H54 (cell line): ENCODE measurements around the gene KCNJ14.

Experiments
- DNase-seq: peaks from one replicate; pipeline ENCODE4 v3.0.0; 2011; ENCODE audit warnings: low spot score, mixed read lengths; ENCODE audit not compliant: insufficient read length
- FAIRE-seq: peaks from 3 replicates; lab custom pipeline; 2011; peaks lifted over from hg19 to GRCh38; lab: Jason Lieb, UNC
- POLR2A ChIP-seq: IDR thresholded peaks from 2 replicates; pipeline ENCODE4 v1.6.1; 2011; ENCODE audit warnings: low read depth, mild to moderate bottlenecking, low read length

Gene KCNJ14

GRCh38 chr19:48471836-48472235, 16.5 kb downstream of the KCNJ14 start:
- FAIRE-seq (no peak), DNase-seq (no peak)
- no peak for TF ChIP-seq POLR2A

GRCh38 chr19:48473161-48473966, 18.0 kb downstream of the KCNJ14 start:
- FAIRE-seq (no peak), DNase-seq (no peak)
- no peak for TF ChIP-seq POLR2A

- DNase-seq (no peak), FAIRE-seq (no peak)
- TF ChIP-seq POLR2A, result no peak
Observed at GRCh38 chr19:48474084-48474592, 18.8 kb downstream of the KCNJ14 start.

DNA sequence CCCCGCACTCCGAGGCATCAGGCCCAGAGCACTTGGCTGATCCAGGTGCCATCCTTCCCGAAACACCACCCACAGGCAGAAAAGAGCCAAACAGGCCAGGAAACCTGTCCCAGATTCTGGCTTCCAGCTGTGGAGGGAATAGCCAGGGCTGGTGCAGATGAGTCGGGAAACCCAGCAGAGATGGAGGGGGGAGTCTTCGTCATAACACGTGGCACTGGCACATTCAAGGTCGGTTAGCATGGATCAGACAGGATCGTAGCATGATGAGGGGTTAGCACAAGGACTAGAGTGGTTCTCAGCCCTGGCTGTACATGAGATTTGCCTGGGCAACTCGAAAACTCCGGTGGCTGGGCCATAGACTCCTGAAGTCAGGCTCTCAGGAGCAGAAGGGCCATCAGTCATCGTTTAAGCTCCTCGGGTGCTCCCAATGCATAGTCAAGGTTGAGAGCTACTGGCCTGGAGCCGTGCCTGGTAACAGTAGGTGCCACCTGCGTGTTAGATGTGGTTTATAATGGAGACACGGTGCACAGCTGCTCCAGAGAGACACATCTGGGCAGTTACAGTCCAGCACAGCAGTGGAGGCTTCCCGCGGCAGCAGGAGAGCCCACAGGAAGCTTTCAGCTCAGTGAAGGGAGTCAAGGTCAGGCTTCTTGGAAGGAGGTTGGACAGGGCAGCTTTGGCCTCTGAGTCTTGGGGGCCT, 20.1 kb downstream of the KCNJ14 start:
- no peak for DNase-seq
- FAIRE-seq, result no peak
- TF ChIP-seq POLR2A, result no peak

DNA sequence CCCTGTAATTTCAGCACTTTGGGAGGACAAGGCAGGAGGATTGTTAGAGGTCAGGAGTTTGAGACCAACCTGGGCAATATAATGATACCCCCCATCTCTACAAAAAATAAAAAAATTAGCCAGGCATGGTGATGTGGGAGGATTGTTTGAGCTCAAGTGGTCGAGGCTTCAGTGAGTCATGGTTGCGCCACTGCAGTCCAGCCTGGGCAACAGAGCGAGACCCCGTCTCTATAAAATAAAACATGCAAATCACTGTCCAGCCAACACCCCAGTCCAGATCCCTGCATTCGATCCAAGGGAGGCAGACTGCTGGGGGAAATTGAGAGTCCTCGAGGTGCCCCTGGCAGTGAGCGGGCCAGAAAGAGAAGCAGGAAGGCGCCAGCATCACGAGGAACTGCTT, 20.8 kb downstream of the KCNJ14 start:
- no peak for FAIRE-seq
- no peak for TF ChIP-seq POLR2A
- no peak for DNase-seq

DNA sequence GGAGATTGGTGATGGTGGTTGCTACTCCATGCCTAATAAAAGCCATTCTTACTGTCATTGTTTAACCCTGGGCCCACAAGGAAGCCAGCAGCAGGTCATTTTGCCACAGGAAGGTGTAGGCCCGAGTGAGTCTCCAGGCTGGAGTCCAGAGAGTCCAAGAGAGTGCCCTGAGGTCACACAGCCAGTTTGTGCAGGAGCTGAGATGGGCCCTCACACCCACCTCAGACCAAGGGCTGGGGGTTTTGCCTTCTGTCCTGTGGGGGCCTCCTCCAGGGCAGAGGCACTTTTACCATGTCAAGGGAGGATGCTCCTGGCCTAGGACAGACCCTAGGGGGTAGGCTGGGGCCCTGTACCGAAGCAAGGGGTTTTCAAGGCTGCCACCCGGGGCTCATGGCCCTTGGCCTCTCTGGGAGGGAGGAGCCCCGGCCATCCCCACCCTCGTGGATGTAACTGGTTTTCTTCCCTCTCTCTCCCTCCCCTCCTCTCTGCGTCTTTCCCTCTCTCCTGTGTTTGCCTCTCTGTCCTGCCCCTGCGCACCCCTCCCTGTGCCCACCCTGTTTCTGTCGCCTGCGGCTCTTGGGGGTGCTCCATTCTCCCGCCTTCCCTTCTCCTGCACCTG, 21.8 kb downstream of the KCNJ14 start:
- FAIRE-seq (no peak), DNase-seq (no peak)

DNA sequence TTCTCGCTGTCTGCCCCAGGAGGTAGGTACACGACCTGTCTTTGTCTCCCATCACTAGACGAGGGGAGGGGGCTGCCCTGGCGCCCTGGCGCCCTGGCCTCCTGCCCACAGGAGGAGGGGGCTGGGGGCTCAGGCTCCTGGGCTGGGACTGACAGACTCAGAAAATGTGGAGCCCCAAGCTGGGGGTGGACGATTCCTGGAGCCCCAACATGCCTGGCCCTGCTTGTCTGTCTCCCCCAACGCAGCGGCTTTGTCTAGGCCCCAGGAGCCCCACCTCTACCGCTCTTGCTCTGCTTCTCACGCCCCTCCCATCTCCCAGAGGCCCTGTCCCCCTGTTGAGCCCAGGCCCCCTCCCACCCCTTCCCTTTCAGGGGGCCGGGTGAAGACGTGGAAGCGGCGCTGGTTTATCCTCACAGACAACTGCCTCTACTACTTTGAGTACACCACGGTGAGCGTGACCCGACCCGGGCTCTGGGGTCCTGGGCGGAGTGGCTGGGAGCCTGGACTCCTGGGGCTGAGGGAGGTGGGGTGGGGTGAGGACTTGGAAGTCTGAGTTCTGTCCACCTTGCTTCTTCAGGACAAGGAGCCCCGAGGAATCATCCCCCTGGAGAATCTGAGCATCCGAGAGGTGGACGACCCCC, 22.4 kb downstream of the KCNJ14 start:
- TF ChIP-seq POLR2A, result no peak
- FAIRE-seq (no peak), DNase-seq (no peak)

More for the DNA sequence above, 21.8 kb downstream of the KCNJ14 start:
- no peak for TF ChIP-seq POLR2A

DNA sequence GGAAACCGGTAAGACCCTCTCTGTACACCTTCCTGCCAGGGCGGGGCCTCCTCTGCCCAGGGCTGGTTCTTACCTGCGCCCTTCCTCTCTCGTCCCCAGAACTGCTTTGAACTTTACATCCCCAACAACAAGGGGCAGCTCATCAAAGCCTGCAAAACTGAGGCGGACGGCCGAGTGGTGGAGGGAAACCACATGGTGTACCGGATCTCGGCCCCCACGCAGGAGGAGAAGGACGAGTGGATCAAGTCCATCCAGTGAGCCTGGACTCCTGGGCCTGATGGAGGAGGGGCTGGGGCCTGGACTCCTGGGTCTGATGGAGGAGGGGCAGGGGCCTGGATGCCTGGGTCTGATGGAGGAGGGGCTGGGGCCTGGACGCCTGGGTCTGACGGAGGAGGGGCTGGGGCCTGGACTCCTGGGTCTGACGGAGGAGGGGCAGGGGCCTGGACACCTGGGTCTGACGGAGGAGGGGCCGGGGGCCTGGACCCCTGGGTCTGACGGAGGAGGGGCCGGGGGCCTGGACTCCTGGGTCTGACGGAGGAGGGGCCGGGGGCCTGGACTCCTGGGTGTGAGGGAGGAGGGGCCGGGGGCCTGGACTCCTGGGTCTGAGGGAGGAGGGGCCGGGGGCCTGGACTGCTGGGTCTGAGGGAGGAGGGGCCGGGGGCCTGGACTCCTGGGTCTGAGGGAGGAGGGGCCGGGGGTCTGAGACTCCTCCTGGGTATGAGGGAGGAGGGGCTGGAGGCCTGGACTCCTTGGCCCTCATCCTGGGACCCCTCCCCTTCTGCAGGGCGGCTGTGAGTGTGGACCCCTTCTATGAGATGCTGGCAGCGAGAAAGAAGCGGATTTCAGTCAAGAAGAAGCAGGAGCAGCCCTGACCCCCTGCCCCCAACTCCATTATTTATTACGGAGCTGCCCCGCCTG, 23.2 kb downstream of the KCNJ14 start:
- TF ChIP-seq POLR2A, result no peak
- no peak for DNase-seq
- FAIRE-seq, result no peak

GRCh38 chr19:48479686-48480085, 24.3 kb downstream of the KCNJ14 start:
- DNase-seq, result no peak
- TF ChIP-seq POLR2A, result no peak
- no peak for FAIRE-seq

DNA sequence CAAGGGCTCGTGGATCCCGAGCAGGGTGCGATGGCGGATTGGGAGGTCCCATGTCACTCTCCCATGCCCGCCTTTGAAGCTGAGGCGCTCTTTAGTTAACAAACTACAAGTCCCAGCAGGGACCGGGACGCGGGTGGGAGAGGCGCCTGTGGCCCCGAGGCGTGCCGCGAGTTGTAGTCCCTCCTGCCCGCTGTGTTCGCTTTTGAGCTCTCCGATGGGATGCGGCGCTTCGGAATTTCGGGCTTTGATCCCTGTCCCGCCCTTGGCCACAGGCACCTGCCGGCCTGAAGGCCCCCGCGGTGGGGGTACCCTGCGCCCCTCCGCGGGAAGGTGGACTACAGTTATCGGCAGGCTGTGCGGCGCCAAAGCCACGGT, 24.8 kb downstream of the KCNJ14 start:
- no peak for DNase-seq
- no peak for FAIRE-seq
- TF ChIP-seq POLR2A, result no peak

DNA sequence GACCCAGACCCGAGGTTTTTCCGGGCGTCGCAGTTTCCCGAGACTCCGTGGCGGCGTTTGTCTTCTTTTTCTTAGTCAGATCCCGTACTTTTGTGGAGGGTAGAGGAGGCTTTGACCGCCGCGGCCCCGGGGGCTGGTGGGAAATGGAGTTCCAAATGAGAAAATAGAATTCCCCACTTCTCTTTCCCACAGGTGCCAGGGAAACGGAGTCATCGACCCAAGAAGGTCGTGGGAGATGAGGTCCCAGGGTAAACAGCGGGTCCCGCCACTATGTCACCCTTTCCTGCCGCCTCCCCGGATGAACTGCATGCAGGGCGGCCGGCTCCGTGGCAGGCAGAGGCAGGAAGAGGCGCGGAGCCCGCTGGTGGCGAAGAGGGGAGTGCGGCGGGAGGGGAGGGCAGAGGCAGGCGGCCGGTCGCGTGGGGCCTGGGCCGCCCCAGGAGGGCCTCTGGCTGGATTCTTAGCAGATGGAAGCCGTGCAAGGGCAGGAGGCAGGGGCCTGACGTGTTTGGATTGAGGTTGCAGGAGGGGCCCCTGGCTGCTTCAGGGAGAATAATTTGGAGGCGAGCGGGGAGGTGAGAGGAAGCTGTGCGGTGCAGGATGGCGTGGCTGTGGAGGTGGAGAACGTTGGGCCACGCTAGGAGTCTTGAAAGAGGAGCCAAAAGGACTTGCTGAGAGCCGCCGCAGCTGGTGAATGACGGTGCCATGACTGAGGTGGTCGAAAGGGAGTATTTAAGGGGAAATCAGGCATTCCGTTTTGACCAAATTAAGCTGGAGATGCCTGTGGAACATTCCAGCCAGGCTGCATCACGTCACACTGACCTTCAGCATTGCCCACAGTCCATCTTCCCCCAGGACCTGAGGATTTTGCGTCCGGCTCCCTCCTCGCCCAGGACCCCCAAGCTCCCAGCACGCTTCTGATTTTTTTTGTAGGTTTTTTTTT, 25.5 kb downstream of the KCNJ14 start:
- TF ChIP-seq POLR2A, result no peak

More for the DNA sequence above, 25.5 kb downstream of the KCNJ14 start:
- no peak for DNase-seq
- FAIRE-seq, result no peak
